HCT116 (cell line): ENCODE results near the gene KRT77.

ENCODE experiments used
- CBX3 ChIP-seq: IDR thresholded peaks from 2 replicates; pipeline ENCODE4 v1.6.1; 2012; ENCODE audit warnings: low read depth
- JUND ChIP-seq: IDR thresholded peaks from 2 replicates; pipeline ENCODE4 v1.6.1; 2012
- POLR2A ChIP-seq: IDR thresholded peaks from 2 replicates; pipeline ENCODE4 v1.7.0; 2011; ENCODE audit warnings: borderline replicate concordance; ENCODE audit not compliant: insufficient read depth, insufficient read length; ENCODE audit errors: extremely low read depth
- POLR2AphosphoS5 ChIP-seq: IDR thresholded peaks from 2 replicates; pipeline ENCODE4 v1.6.1; 2011; ENCODE audit warnings: mild to moderate bottlenecking, low read depth, low read length, moderate library complexity
- SRF ChIP-seq: IDR thresholded peaks from 2 replicates; pipeline ENCODE4 v1.6.1; 2012; ENCODE audit warnings: low read depth
- YY1 ChIP-seq: IDR thresholded peaks from 2 replicates; pipeline ENCODE4 v1.6.1; 2011; ENCODE audit warnings: low read length, low read depth, moderate library complexity, mild to moderate bottlenecking; ENCODE audit not compliant: insufficient replicate concordance; ENCODE audit errors: extremely low read depth
- ZNF274 ChIP-seq: fragments of 200-500 bp; sonication (Bioruptor generic); IDR thresholded peaks from 2 replicates; pipeline ENCODE4 v1.6.1; 2014; ENCODE audit warnings: mild to moderate bottlenecking, low read depth, low read length, inconsistent platforms
- TF ChIP-seq, protein P1 (sequence below), 3 experiments: fragments of 200-600 bp in 1 of 3; sonication (generic) in 1 of 3; IDR thresholded peaks in 2 of 3; conservative IDR thresholded peaks in 1 of 3; 2 replicates each; pipeline ENCODE4 v1.5.1; 2012 to 2017; ENCODE audit warnings: low read depth in 2 of 3, low read length in 2 of 3, antibody characterized with exemption in 1 of 3, borderline replicate concordance in 1 of 3, control low read depth in 1 of 3, mild to moderate bottlenecking in 1 of 3, mixed read lengths in 1 of 3, mixed run types in 1 of 3, moderate library complexity in 1 of 3; ENCODE audit not compliant: insufficient read depth in 1 of 3
- TF ChIP-seq, protein P2 (sequence below): IDR thresholded peaks from 2 replicates; pipeline ENCODE4 v1.6.1; 2012; ENCODE audit warnings: low read depth
- TF ChIP-seq, protein P3 (sequence below): IDR thresholded peaks from 2 replicates; pipeline ENCODE4 v1.6.1; 2011; ENCODE audit warnings: mild to moderate bottlenecking, low read length, moderate library complexity; ENCODE audit not compliant: insufficient replicate concordance; ENCODE audit errors: extremely low read depth
- TF ChIP-seq, protein P4 (sequence below): IDR thresholded peaks from 2 replicates; pipeline ENCODE4 v1.6.1; 2012

DNA sequence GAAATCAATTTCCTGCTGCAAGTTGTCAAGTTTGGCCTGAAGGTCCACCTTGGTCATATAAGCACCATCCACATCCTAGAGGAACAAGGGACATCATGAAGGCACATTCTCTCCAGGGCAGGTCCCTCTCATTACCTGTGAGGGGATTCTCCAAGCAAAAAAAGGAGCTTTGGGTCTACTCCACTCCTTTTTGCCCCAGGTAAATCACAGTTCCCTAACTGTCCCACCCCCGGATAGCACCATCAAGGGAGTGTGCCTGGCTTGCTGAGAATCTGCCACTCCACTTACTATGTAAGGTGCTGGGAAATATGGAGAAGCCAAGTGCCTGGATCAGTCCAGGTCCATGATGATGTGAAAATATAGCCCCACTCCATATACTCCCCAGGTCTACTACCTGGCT, 25.7 kb downstream of the KRT77 start:
- TF ChIP-seq POLR2A (no peak), CBX3 (no peak), YY1 (no peak), SRF (no peak), ZNF274 (no peak), JUND (no peak), POLR2AphosphoS5 (no peak)
- TF ChIP-seq, protein P1, sequence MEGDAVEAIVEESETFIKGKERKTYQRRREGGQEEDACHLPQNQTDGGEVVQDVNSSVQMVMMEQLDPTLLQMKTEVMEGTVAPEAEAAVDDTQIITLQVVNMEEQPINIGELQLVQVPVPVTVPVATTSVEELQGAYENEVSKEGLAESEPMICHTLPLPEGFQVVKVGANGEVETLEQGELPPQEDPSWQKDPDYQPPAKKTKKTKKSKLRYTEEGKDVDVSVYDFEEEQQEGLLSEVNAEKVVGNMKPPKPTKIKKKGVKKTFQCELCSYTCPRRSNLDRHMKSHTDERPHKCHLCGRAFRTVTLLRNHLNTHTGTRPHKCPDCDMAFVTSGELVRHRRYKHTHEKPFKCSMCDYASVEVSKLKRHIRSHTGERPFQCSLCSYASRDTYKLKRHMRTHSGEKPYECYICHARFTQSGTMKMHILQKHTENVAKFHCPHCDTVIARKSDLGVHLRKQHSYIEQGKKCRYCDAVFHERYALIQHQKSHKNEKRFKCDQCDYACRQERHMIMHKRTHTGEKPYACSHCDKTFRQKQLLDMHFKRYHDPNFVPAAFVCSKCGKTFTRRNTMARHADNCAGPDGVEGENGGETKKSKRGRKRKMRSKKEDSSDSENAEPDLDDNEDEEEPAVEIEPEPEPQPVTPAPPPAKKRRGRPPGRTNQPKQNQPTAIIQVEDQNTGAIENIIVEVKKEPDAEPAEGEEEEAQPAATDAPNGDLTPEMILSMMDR (IDR thresholded peaks at IDR 0.05 in 2 of 3, conservative IDR thresholded peaks at IDR 0.05 in 1 of 3; ENCODE audit: borderline replicate concordance in 1 of 3, insufficient read depth in 1 of 3, low read depth in 2 of 3, low read length in 2 of 3), result no peak
- TF ChIP-seq, protein P2, sequence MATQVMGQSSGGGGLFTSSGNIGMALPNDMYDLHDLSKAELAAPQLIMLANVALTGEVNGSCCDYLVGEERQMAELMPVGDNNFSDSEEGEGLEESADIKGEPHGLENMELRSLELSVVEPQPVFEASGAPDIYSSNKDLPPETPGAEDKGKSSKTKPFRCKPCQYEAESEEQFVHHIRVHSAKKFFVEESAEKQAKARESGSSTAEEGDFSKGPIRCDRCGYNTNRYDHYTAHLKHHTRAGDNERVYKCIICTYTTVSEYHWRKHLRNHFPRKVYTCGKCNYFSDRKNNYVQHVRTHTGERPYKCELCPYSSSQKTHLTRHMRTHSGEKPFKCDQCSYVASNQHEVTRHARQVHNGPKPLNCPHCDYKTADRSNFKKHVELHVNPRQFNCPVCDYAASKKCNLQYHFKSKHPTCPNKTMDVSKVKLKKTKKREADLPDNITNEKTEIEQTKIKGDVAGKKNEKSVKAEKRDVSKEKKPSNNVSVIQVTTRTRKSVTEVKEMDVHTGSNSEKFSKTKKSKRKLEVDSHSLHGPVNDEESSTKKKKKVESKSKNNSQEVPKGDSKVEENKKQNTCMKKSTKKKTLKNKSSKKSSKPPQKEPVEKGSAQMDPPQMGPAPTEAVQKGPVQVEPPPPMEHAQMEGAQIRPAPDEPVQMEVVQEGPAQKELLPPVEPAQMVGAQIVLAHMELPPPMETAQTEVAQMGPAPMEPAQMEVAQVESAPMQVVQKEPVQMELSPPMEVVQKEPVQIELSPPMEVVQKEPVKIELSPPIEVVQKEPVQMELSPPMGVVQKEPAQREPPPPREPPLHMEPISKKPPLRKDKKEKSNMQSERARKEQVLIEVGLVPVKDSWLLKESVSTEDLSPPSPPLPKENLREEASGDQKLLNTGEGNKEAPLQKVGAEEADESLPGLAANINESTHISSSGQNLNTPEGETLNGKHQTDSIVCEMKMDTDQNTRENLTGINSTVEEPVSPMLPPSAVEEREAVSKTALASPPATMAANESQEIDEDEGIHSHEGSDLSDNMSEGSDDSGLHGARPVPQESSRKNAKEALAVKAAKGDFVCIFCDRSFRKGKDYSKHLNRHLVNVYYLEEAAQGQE, result no peak
- TF ChIP-seq, protein P3, sequence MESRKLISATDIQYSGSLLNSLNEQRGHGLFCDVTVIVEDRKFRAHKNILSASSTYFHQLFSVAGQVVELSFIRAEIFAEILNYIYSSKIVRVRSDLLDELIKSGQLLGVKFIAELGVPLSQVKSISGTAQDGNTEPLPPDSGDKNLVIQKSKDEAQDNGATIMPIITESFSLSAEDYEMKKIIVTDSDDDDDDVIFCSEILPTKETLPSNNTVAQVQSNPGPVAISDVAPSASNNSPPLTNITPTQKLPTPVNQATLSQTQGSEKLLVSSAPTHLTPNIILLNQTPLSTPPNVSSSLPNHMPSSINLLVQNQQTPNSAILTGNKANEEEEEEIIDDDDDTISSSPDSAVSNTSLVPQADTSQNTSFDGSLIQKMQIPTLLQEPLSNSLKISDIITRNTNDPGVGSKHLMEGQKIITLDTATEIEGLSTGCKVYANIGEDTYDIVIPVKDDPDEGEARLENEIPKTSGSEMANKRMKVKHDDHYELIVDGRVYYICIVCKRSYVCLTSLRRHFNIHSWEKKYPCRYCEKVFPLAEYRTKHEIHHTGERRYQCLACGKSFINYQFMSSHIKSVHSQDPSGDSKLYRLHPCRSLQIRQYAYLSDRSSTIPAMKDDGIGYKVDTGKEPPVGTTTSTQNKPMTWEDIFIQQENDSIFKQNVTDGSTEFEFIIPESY, result no peak
- TF ChIP-seq, protein P4, sequence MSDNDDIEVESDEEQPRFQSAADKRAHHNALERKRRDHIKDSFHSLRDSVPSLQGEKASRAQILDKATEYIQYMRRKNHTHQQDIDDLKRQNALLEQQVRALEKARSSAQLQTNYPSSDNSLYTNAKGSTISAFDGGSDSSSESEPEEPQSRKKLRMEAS, result no peak
